ENCODE data around the gene CASZ1.
A peak's percentile ranks its signal among the peaks of the same experiment; 100 is the strongest.

CASZ1 gene

DNA sequence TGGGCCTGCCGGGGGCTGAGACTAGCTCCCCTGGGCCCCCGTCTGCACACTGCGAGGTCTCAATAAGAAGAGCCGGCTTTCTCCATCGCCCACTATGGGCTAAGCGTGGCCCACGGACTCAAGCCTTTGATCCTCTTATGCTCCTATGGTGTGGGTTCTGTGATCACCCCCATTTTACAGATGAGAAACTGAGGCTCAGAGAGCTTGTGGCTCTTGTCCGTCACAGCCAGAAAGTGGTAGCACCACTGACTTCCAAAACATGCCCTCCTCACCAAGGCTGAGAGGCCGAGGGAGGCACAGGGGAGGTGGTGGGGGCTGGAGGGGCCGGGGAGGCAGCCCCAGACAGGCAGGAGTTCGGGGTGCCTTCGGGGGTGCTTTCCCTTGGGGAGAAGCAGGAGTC, 39.0 kb upstream of the CASZ1 start:
- Histone ChIP-seq H3K9ac (ENCODE audit: insufficient read length, low read depth) (no peak overlapping the region), H3K4me3 (ENCODE audit: insufficient read length, low read depth) (no peak overlapping the region), H3K27me3 (ENCODE audit: insufficient read depth, insufficient read length) (no peaks in the 10 kb centered on the region), H3K36me3 (ENCODE audit: insufficient read depth, insufficient read length, low read length) (no peaks in the 10 kb centered on the region), H3K4me1 (ENCODE audit: insufficient read depth, insufficient read length) (peaks cover 21% of the 10 kb centered on the region), H3K9me3 (ENCODE audit: insufficient read depth, low read length) (no peaks in the 10 kb centered on the region)
- no peak for DNase-seq (ENCODE audit: low read depth, low spot score)
- TF ChIP-seq ZNF274 (IDR thresholded peaks at IDR 0.05; ENCODE audit: low read depth, low read length), result no peak
- TF ChIP-seq SUZ12 (IDR thresholded peaks at IDR 0.05; ENCODE audit: extremely low read depth, insufficient read depth, insufficient read length), result no peak
- no peak for TF ChIP-seq YY1 (IDR thresholded peaks at IDR 0.05; ENCODE audit: insufficient read depth, insufficient read length)

GRCh38 chr1:10834770-10835412, 38.4 kb upstream of the CASZ1 start:
- H3K4me1 ChIP-seq (ENCODE audit: insufficient read depth, insufficient read length), result peaks cover 21% of the 10 kb centered on the region
- H3K4me3 ChIP-seq (ENCODE audit: insufficient read length, low read depth), result no peak overlapping the region
- TF ChIP-seq YY1 (IDR thresholded peaks at IDR 0.05; ENCODE audit: insufficient read depth, insufficient read length) (no peak), ZNF274 (IDR thresholded peaks at IDR 0.05; ENCODE audit: low read depth, low read length) (no peak)
- no peaks in the 10 kb centered on the region for H3K36me3 ChIP-seq (ENCODE audit: insufficient read depth, insufficient read length, low read length)
- H3K9ac ChIP-seq (ENCODE audit: insufficient read length, low read depth), result peak overlapping the region; percentile 21
- DNase-seq (ENCODE audit: low read depth, low spot score), result no peak
- H3K27me3 ChIP-seq (ENCODE audit: insufficient read depth, insufficient read length), result no peaks in the 10 kb centered on the region
- no peaks in the 10 kb centered on the region for H3K9me3 ChIP-seq (ENCODE audit: insufficient read depth, low read length)

DNA sequence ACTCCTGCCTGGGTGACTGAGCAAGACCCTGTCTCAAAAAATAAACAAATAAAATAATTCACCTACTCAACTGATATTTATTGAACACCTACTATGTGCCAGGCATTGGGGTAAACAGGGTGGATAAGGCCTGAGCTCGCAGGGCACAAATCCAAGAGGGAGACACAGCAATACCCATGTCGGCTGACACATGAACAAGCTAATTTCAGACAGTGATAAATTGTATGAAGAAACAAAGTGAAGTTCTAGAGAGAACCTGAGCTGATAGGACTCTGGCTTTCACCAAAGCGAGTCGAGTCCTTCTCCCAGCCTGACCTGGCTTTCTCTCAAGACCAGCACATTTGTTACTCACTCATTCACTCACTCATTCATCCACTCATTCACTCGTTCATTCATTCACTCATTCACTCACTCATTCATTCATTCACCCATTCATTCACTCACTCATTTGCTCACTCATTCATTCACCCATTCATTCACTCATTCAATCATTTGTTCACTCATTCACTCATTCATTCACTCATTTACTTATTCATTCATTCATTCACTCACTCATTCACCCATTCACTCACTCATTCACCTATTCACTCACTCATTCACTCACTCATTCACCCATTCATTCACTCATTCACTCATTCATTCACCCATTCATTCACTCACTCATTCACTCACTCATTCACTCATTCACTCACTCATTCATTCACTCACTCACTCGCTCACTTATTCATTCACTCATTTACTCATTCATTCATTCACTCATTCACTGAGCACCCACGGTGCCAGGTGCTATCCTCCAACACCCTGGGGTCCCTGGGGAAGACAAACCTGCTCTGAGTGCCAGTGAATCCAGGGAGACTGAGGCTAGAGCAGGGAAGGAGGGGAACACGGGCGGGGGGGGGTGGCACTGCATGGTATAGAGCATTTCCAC, 37.4 kb upstream of the CASZ1 start:
- no peak for DNase-seq (ENCODE audit: low read depth, low spot score)
- Histone ChIP-seq H3K4me1 (ENCODE audit: insufficient read depth, insufficient read length) (peaks cover 14% of the 10 kb centered on the region), H3K9ac (ENCODE audit: insufficient read length, low read depth) (no peak overlapping the region)

GRCh38 chr1:10832703-10833102, 36.3 kb upstream of the CASZ1 start:
- H3K9ac ChIP-seq (ENCODE audit: insufficient read length, low read depth), result no peak overlapping the region
- H3K4me3 ChIP-seq (ENCODE audit: insufficient read length, low read depth), result no peak overlapping the region
- H3K36me3 ChIP-seq (ENCODE audit: insufficient read depth, insufficient read length, low read length), result no peaks in the 10 kb centered on the region
- H3K4me1 ChIP-seq (ENCODE audit: insufficient read depth, insufficient read length), result peaks cover 10% of the 10 kb centered on the region
- no peak for TF ChIP-seq YY1 (IDR thresholded peaks at IDR 0.05; ENCODE audit: insufficient read depth, insufficient read length)
- no peak for TF ChIP-seq ZNF274 (IDR thresholded peaks at IDR 0.05; ENCODE audit: low read depth, low read length)
- TF ChIP-seq SUZ12 (IDR thresholded peaks at IDR 0.05; ENCODE audit: extremely low read depth, insufficient read depth, insufficient read length), result no peak
- DNase-seq (ENCODE audit: low read depth, low spot score), result no peak
- no peaks in the 10 kb centered on the region for H3K9me3 ChIP-seq (ENCODE audit: insufficient read depth, low read length)
- H3K27me3 ChIP-seq (ENCODE audit: insufficient read depth, insufficient read length), result no peaks in the 10 kb centered on the region

More for the DNA sequence above, 37.4 kb upstream of the CASZ1 start:
- Histone ChIP-seq H3K4me3 (ENCODE audit: insufficient read length, low read depth) (no peak overlapping the region), H3K36me3 (ENCODE audit: insufficient read depth, insufficient read length, low read length) (no peaks in the 10 kb centered on the region), H3K27me3 (ENCODE audit: insufficient read depth, insufficient read length) (no peaks in the 10 kb centered on the region), H3K9me3 (ENCODE audit: insufficient read depth, low read length) (no peaks in the 10 kb centered on the region)
- TF ChIP-seq YY1 (IDR thresholded peaks at IDR 0.05; ENCODE audit: insufficient read depth, insufficient read length) (no peak), SUZ12 (IDR thresholded peaks at IDR 0.05; ENCODE audit: extremely low read depth, insufficient read depth, insufficient read length) (no peak)

DNA sequence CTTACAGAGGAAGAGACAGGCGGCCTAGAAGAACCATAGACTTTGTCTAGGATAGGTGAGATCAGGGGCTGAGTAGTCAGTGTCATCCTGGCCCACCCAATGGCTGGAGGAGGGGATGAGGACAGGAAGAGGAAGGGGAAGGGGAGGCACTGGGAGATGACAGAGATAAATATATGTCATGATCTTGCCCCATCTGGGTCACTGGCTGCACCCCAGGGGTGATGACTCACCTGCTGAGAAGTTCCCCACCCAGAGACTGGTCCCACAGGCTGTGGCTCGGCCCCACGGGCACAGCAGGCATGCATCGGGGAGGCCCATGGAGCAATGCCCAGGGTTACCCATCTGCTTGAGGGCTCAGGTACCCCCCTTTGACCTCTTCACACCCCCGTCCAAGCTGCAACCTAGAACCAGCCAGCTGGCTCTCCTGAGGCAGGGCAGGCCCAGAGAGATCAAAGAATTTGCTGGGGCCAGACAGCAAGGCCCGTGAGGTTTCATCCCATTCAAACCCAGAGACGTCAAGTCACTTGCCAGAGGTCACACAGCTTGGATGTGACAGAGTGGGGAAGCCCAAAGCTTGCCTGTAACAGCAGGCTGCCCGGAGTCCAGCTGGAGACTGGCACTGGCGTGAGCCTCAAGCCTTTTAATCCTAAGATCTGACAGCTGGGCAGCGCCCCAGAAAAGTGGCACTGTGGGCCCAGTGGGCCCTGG, 34.7 kb upstream of the CASZ1 start:
- Histone ChIP-seq H3K27me3 (ENCODE audit: insufficient read depth, insufficient read length) (no peaks in the 10 kb centered on the region), H3K9me3 (ENCODE audit: insufficient read depth, low read length) (no peaks in the 10 kb centered on the region), H3K4me3 (ENCODE audit: insufficient read length, low read depth) (no peak overlapping the region), H3K36me3 (ENCODE audit: insufficient read depth, insufficient read length, low read length) (no peaks in the 10 kb centered on the region), H3K4me1 (ENCODE audit: insufficient read depth, insufficient read length) (peaks cover 3% of the 10 kb centered on the region), H3K9ac (ENCODE audit: insufficient read length, low read depth) (no peak overlapping the region)
- TF ChIP-seq YY1 (IDR thresholded peaks at IDR 0.05; ENCODE audit: insufficient read depth, insufficient read length) (no peak), SUZ12 (IDR thresholded peaks at IDR 0.05; ENCODE audit: extremely low read depth, insufficient read depth, insufficient read length) (no peak), ZNF274 (IDR thresholded peaks at IDR 0.05; ENCODE audit: low read depth, low read length) (no peak)
- no peak for DNase-seq (ENCODE audit: low read depth, low spot score)

GRCh38 chr1:10829965-10830515, 33.6 kb upstream of the CASZ1 start:
- TF ChIP-seq ZNF274 (IDR thresholded peaks at IDR 0.05; ENCODE audit: low read depth, low read length) (no peak), SUZ12 (IDR thresholded peaks at IDR 0.05; ENCODE audit: extremely low read depth, insufficient read depth, insufficient read length) (no peak), YY1 (IDR thresholded peaks at IDR 0.05; ENCODE audit: insufficient read depth, insufficient read length) (no peak)
- Histone ChIP-seq H3K4me1 (ENCODE audit: insufficient read depth, insufficient read length) (peaks cover 3% of the 10 kb centered on the region), H3K36me3 (ENCODE audit: insufficient read depth, insufficient read length, low read length) (no peaks in the 10 kb centered on the region)

More at GRCh38 chr1:10829965-10830515, 33.6 kb upstream of the CASZ1 start:
- DNase-seq (ENCODE audit: low read depth, low spot score), result no peak
- H3K9me3 ChIP-seq (ENCODE audit: insufficient read depth, low read length), result no peaks in the 10 kb centered on the region
- no peak overlapping the region for H3K9ac ChIP-seq (ENCODE audit: insufficient read length, low read depth)
- H3K4me3 ChIP-seq (ENCODE audit: insufficient read length, low read depth), result no peak overlapping the region
- H3K27me3 ChIP-seq (ENCODE audit: insufficient read depth, insufficient read length), result no peaks in the 10 kb centered on the region
